NB4 (cell line): ENCODE results near the gene RCAN2.

Source experiments
- DNase-seq: peaks from one replicate; pipeline ENCODE4 v3.0.0; 2010; ENCODE audit warnings: low read depth
- H3K4me3 ChIP-seq: one replicate; pipeline ENCODE4 v1.5.1; 2011; ENCODE audit warnings: mild to moderate bottlenecking, low read depth, low read length, moderate library complexity
- MYC ChIP-seq: IDR thresholded peaks from 2 replicates; pipeline ENCODE4 v1.6.1; 2011; ENCODE audit warnings: low read depth, low read length
- POLR2A ChIP-seq: IDR thresholded peaks from 2 replicates; pipeline ENCODE4 v1.6.1; 2011; ENCODE audit warnings: mild to moderate bottlenecking; ENCODE audit not compliant: insufficient read length; ENCODE audit errors: extremely low read depth
- TF ChIP-seq, protein P1 (sequence below): IDR thresholded peaks from 2 replicates; pipeline ENCODE4 v1.6.1; 2011; ENCODE audit warnings: low read depth, low read length
- TF ChIP-seq, protein P2 (sequence below): IDR thresholded peaks from one replicate; pipeline ENCODE4 v1.5.1; 2012; ENCODE audit warnings: low read depth, low read length

RCAN2 gene

DNA sequence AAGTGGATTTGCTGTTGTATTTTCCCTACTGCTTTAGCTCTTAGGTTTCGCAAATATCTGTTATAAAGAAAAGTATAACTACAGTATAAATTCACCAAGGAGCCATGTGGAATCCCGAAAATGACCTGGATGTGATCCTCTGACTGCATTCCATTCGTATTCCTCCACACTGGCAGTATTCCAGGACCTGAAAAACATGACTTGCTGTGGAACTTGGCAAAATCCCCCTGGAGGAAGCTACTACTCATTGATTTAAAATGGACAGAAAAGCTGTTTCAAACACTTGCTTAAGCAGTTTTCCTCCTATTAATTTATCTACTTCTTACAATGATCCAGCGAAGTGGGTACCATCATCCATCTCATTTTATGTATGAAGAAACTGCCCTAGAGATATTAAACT, 307.1 kb downstream of the RCAN2 start:
- no peak for DNase-seq
- TF ChIP-seq POLR2A (no peak), MYC (no peak)
- TF ChIP-seq, protein P1, sequence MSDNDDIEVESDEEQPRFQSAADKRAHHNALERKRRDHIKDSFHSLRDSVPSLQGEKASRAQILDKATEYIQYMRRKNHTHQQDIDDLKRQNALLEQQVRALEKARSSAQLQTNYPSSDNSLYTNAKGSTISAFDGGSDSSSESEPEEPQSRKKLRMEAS, result no peak
- TF ChIP-seq, protein P2, sequence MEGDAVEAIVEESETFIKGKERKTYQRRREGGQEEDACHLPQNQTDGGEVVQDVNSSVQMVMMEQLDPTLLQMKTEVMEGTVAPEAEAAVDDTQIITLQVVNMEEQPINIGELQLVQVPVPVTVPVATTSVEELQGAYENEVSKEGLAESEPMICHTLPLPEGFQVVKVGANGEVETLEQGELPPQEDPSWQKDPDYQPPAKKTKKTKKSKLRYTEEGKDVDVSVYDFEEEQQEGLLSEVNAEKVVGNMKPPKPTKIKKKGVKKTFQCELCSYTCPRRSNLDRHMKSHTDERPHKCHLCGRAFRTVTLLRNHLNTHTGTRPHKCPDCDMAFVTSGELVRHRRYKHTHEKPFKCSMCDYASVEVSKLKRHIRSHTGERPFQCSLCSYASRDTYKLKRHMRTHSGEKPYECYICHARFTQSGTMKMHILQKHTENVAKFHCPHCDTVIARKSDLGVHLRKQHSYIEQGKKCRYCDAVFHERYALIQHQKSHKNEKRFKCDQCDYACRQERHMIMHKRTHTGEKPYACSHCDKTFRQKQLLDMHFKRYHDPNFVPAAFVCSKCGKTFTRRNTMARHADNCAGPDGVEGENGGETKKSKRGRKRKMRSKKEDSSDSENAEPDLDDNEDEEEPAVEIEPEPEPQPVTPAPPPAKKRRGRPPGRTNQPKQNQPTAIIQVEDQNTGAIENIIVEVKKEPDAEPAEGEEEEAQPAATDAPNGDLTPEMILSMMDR, result no peak
- H3K4me3 ChIP-seq, result no peak overlapping the region

DNA sequence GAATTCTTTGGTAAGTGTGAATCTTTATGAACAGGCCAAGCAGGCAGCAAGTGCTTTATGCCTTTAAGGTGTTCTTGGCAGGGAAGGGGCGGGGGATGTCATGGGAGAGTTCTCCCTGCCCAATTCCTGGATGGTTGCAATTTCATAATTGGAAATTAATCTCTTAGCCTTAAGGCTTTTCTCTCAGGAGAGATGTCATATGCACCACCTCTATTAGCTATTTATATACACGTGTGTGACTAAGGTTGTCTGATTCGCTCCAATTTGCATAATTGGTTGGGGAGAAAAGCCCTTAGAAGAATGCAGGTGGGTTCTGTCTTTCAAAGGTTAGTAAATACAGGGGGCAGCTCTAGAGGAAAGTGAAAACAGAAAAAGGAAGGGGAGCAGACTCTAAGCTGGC, 315.3 kb downstream of the RCAN2 start:
- no peak for DNase-seq
- H3K4me3 ChIP-seq, result no peak overlapping the region
- no peak for TF ChIP-seq MYC
- TF ChIP-seq, protein P2, result no peak
- no peak for TF ChIP-seq POLR2A
- TF ChIP-seq, protein P1, result no peak

DNA sequence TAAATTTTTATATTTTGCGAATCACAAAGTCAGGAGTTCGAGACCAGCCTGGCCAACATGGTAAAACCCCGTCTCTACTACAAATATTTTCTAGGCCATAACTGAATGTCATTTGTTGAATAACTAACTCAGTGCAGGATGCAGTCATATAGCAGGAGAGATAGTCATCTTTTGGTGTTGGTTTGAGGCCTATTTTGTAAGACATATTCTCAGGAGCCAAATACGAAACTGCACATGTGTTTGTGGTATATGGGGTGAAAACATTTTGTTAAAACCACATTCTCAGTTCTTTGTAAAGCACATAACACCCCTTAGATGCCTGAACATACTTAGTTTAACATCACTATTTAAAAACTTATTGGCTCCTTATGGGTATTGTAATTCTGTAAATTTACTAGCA, 315.8 kb downstream of the RCAN2 start:
- DNase-seq, result no peak
- H3K4me3 ChIP-seq, result no peak overlapping the region
- TF ChIP-seq POLR2A, result no peak
- TF ChIP-seq, protein P1, result no peak
- no peak for TF ChIP-seq MYC
- TF ChIP-seq, protein P2, result no peak

DNA sequence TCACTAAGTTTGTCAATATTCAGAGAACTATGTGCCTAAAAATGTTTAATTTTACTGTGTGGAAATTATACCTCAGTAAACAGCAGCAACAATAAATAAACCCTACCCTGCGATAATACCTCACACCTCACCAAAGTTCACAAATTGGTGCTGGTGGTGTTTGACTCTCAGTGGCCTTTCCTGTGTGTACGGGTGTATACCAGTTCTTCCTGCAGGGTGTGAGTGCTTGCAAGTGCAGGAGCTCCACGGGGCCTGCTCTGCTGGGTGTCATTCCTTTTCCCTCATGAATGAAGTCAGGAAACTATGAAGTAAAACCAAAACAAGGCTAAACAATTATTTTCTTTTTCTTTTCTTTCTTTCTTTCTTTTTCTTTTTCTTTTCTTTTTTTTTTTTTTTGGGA, 316.3 kb downstream of the RCAN2 start:
- DNase-seq, result no peak
- TF ChIP-seq, protein P2, result no peak
- TF ChIP-seq POLR2A, result no peak

DNA sequence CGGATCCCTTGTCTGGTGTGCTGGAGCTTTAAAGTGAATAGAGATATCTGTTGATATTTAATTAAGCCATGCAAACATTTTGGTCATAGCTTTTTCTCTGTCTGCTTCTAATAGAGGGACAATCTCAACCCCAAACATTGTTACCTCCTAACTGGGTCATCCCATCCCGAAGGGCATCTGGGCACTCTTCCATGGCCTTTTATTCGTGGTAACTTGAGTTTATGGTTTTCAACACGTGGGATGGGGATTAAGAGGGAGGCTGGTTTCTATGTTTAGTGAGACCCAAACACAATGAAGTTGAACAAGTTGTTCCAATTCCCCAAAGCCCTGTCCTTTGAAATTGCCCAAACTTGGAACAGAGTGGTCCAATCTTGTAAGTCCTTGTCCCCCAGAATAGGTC, 319.1 kb downstream of the RCAN2 start:
- H3K4me3 ChIP-seq, result no peak overlapping the region
- no peak for DNase-seq
- no peak for TF ChIP-seq POLR2A
- TF ChIP-seq MYC, result no peak
- TF ChIP-seq, protein P1, result no peak
- TF ChIP-seq, protein P2, result no peak

More for the DNA sequence above, 316.3 kb downstream of the RCAN2 start:
- no peak overlapping the region for H3K4me3 ChIP-seq
